Measurements from ENCODE around the gene CCDC88B.

DNA sequence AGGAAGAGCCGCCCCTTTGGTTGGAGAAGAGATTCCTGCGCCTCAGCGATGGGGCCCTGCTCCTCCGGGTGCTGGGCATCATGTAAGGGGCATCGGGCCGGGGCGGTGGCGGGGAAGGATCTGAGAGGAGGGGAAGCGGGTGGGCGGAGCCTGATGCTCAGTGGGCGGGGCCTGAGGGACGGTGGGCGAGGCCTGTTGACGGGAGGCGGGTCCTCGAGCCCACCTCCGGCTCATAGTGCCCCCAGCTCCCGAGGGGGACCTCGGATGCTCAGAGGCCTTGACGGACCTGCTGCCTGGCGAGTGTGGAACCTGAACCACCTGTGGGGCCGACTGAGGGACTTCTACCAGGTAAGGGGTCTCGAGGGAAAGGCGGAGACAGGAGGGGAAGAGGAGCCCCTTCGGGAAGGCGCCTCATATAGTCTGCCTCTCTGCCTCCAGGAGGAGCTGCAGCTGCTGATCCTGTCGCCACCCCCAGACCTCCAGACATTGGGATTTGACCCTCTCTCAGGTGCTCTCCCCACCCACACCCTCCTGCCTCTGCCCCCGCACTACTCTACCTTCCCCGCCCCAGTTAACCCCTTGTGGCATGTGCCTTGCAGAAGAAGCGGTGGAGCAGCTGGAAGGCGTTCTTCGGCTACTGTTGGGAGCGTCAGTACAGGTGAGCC is 799 bp downstream of the CCDC88B start:
- TF ChIP-seq CTCF (IDR thresholded peaks at IDR 0.05) (no peak), POLR2A (IDR thresholded peaks at IDR 0.05) (no peak)

Data from esophagus squamous epithelium (tissue), 4 donors.